ENCODE results near the gene MRPL36.

MRPL36 gene

GRCh38 chr5:1764606-1764960 is 35.1 kb downstream of the MRPL36 start:
- DNase-seq (ENCODE audit: low spot score), result no peak

GRCh38 chr5:1763960-1764605 is 35.6 kb downstream of the MRPL36 start:
- DNase-seq (ENCODE audit: low spot score), result no peak

- peak; percentile 16 for DNase-seq (ENCODE audit: low spot score)
Measured at GRCh38 chr5:1763548-1763911, 36.1 kb downstream of the MRPL36 start.

GRCh38 chr5:1762883-1763547 is 36.6 kb downstream of the MRPL36 start:
- DNase-seq (ENCODE audit: low spot score), result no peak

GRCh38 chr5:1762121-1762882 is 37.3 kb downstream of the MRPL36 start:
- no peak for DNase-seq (ENCODE audit: low spot score)

GRCh38 chr5:1761453-1761755 is 38.2 kb downstream of the MRPL36 start:
- no peak for DNase-seq (ENCODE audit: low spot score)

- no peak for DNase-seq (ENCODE audit: low spot score)
Measured at GRCh38 chr5:1760656-1761452, 38.8 kb downstream of the MRPL36 start.

GRCh38 chr5:1760231-1760630 is 39.4 kb downstream of the MRPL36 start:
- DNase-seq (ENCODE audit: low spot score), result no peak

GRCh38 chr5:1759378-1759970 is 40.2 kb downstream of the MRPL36 start:
- no peak for DNase-seq (ENCODE audit: low spot score)

GRCh38 chr5:1758574-1758973 is 41.1 kb downstream of the MRPL36 start:
- no peak for DNase-seq (ENCODE audit: low spot score)

GRCh38 chr5:1757511-1757910 is 42.1 kb downstream of the MRPL36 start:
- no peak for DNase-seq (ENCODE audit: low spot score)

GRCh38 chr5:1756481-1756880 is 43.2 kb downstream of the MRPL36 start:
- DNase-seq (ENCODE audit: low spot score), result no peak

GRCh38 chr5:1755321-1755949 is 44.2 kb downstream of the MRPL36 start:
- no peak for DNase-seq (ENCODE audit: low spot score)

- DNase-seq (ENCODE audit: low spot score), result no peak
Measured at GRCh38 chr5:1754531-1755220, 45.0 kb downstream of the MRPL36 start.

GRCh38 chr5:1753490-1753889 is 46.1 kb downstream of the MRPL36 start:
- no peak for DNase-seq (ENCODE audit: low spot score)

- no peak for DNase-seq (ENCODE audit: low spot score)
Measured at GRCh38 chr5:1752881-1753280, 46.8 kb downstream of the MRPL36 start.

GRCh38 chr5:1751864-1752822 is 47.5 kb downstream of the MRPL36 start:
- DNase-seq (ENCODE audit: low spot score), result no peak

- DNase-seq (ENCODE audit: low spot score), result no peak
Measured at GRCh38 chr5:1751026-1751863, 48.4 kb downstream of the MRPL36 start.

- no peak for DNase-seq (ENCODE audit: low spot score)
Measured at GRCh38 chr5:1750469-1750868, 49.2 kb downstream of the MRPL36 start.
